Colonic mucosa (tissue), 4 donors: Measurements from ENCODE around the gene ABCB8. TPM values are rescaled to one million over a fixed set of nuclear protein-coding genes. Genes with fewer than 3 reads are reported as not detected.

ENCODE experiments used
- DNase-seq: peaks from one replicate; pipeline ENCODE4 v3.0.0-alpha.2; 2020
- H3K27ac ChIP-seq: fragments of 200-600 bp; one replicate; pipeline ENCODE4 v1.8.0; 2021
- H3K27me3 ChIP-seq: fragments of 200-600 bp; one replicate; pipeline ENCODE4 v1.8.0; 2021
- H3K36me3 ChIP-seq: fragments of 200-600 bp; one replicate; pipeline ENCODE4 v1.8.0; 2021
- H3K4me1 ChIP-seq: fragments of 200-600 bp; one replicate; pipeline ENCODE4 v1.8.0; 2021; ENCODE audit warnings: mild to moderate bottlenecking
- H3K4me3 ChIP-seq: fragments of 200-600 bp; one replicate; pipeline ENCODE4 v1.8.0; 2021
- H3K9ac ChIP-seq, 2 donors: one replicate each; pipeline ENCODE4 v1.7.0; 2013; ENCODE audit warnings: control low read depth in 2 of 2, low read depth in 2 of 2, low read length in 2 of 2
- H3K9me3 ChIP-seq: fragments of 200-600 bp; one replicate; pipeline ENCODE4 v1.8.0; 2021
- CTCF ChIP-seq: fragments of 200-600 bp; IDR thresholded peaks from one replicate; pipeline ENCODE4 v1.8.0; 2022; ENCODE audit warnings: antibody characterized with exemption, mild to moderate bottlenecking
- intact Hi-C: fragments of 100-400 bp; cut with DNase I; formaldehyde crosslinking; loops from one replicate; pipeline ENCODE4 v1.14.1; 2022
- total RNA-seq, 2 donors: library from RNA; stranded (reverse); fragmentation: NEBNext Ultra II Directional in 1 of 2; extraction: Animal tissue kit (Norgen Biotek cat#: 25700) in 1 of 2; gene quantifications; one replicate each; pipeline ENCODE4 v1.2.1, GENCODE V29; 2021
- donor health status: healthy.
- donor health status: DM: no; HTN: no; CAD: no.
- donor health status: DM: no; HTN: no; CAD: no.

ABCB8 gene
- total RNA-seq, 2 donors from 2014 or later, result 26.7 to 59.5 TPM

DNA sequence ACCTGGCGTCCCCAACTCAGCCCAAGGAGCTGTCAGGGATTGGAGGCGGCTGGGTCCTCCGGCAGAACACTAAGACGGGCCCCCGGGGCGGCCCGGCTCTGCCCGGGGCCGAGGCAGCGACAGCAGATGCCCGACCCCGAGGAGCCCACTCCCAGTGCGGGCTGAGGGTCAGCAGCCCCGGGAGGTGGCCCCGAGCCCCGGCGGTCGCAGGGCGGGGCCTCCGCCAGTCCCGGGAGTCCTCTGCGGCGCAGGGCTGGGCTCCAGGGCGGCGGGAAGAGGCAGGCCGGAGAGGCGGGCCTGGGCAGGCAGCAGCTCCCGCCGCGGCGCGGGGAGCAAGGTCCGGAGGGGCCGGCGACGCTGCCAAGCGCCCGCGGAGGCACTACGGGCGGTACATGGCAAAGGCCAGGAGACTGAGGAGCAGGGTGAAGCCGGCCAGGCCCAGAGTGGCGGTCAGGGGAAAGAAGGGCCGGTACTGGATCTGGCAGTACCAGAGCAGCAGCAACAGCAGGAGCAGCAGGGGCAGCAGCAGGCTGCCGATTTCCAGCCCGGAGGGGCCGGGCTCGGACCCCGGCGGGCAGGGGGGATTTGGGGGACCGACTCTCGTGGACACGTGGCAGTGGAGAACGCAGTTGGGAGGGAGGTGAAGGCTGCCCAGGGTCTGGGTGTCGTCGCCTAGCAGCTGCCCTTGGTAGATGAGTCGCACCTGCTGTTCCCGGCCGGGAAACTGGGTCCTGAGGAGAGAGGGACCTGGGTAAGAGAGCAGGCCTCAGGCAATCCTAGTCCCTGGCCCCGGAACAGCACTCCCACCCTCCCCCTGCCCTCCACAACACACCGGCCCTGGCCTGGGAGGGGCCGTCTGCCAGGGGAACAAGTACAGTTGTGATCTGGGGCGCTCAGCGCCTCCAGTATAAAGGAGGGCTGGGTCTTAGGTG is 53.2 kb downstream of the ABCB8 start:
- peak overlapping the region; percentile 83 for H3K4me3 ChIP-seq
- H3K9ac ChIP-seq, result peak overlapping the region; percentile 82 to 85
- H3K27me3 ChIP-seq, result no peaks in the 10 kb centered on the region
- H3K9me3 ChIP-seq, result no peaks in the 10 kb centered on the region
- peak overlapping the region; percentile 94 for H3K27ac ChIP-seq
- no peaks in the 10 kb centered on the region for H3K36me3 ChIP-seq
- H3K4me1 ChIP-seq, result peaks cover 22% of the 10 kb centered on the region
- no peak for TF ChIP-seq CTCF
- peak; percentile 61 for DNase-seq
- intact Hi-C loops, result no loop called here

GRCh38 chr7:151082141-151083070 is 54.2 kb downstream of the ABCB8 start:
- H3K27ac ChIP-seq, result peak overlapping the region; percentile 94
- no peaks in the 10 kb centered on the region for H3K36me3 ChIP-seq
- H3K27me3 ChIP-seq, result no peaks in the 10 kb centered on the region
- H3K4me1 ChIP-seq, result peaks cover 22% of the 10 kb centered on the region
- peak overlapping the region; percentile 82 to 85 for H3K9ac ChIP-seq
- peak overlapping the region; percentile 83 for H3K4me3 ChIP-seq
- intact Hi-C loops, result no loop called here
- TF ChIP-seq CTCF, result no peak
- peak; percentile 37 for DNase-seq
- H3K9me3 ChIP-seq, result no peaks in the 10 kb centered on the region

GRCh38 chr7:151083071-151083823 is 55.0 kb downstream of the ABCB8 start, which contains the start of gene TMUB1:
TSS of gene TMUB1 (minus strand) at chr7:151083493. CDS start at chr7:151082563, 930 bp downstream.
- H3K27me3 ChIP-seq, result no peaks in the 10 kb centered on the region
- H3K9ac ChIP-seq, result peak within 1 kb of the TSS; percentile 82 to 85
- peak within 1 kb of the TSS; percentile 83 for H3K4me3 ChIP-seq
- no peaks in the 10 kb centered on the region for H3K9me3 ChIP-seq
- H3K36me3 ChIP-seq, result no peaks in the 10 kb centered on the region
- peaks cover 26% of the 10 kb centered on the region for H3K4me1 ChIP-seq
- DNase-seq, result peak; percentile 86
- TF ChIP-seq CTCF, result no peak
- intact Hi-C loops, result no loop called here
- peak within 1 kb of the TSS; percentile 86 for H3K27ac ChIP-seq

DNA sequence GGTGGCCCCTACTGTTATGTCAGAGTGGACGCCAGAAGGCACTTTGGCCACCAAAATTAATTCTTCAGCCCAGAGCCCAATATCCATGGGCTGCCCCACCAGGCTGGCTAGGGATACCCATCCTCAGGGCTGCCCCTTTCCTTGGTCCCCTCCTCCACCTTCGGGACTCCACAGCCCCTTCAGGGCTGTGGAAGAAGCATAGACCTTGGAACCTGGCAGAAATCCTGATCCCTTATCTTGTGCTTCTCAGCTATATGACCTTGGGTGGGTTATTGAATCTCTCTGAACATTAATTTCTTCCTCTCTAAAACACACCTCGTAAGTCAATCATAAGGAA is 55.5 kb downstream of the ABCB8 start:
- Histone ChIP-seq H3K27me3 (no peaks in the 10 kb centered on the region), H3K36me3 (no peaks in the 10 kb centered on the region), H3K9ac (peak overlapping the region in 1 of 2 donors; percentile 85), H3K4me1 (peaks cover 26% of the 10 kb centered on the region), H3K9me3 (no peaks in the 10 kb centered on the region), H3K4me3 (peak overlapping the region; percentile 83), H3K27ac (no peak overlapping the region)
- TF ChIP-seq CTCF, result no peak
- no peak for DNase-seq
- intact Hi-C loops, result no loop called here

- no peak for TF ChIP-seq CTCF
- peaks cover 20% of the 10 kb centered on the region for H3K4me1 ChIP-seq
- peak overlapping the region; percentile 78 to 81 for H3K9ac ChIP-seq
- no peaks in the 10 kb centered on the region for H3K36me3 ChIP-seq
- peak; percentile 25 for DNase-seq
- intact Hi-C loops, result no loop called here
- peak overlapping the region; percentile 71 for H3K27ac ChIP-seq
- H3K9me3 ChIP-seq, result no peaks in the 10 kb centered on the region
- H3K27me3 ChIP-seq, result no peaks in the 10 kb centered on the region
- no peak overlapping the region for H3K4me3 ChIP-seq
Observed at GRCh38 chr7:151085329-151085690, 57.1 kb downstream of the ABCB8 start.
